Kidney (tissue), 22 donors: ENCODE measurements around the gene ITGAL. TPM values are rescaled to one million over a fixed set of nuclear protein-coding genes. Genes with fewer than 3 reads are reported as not detected.

Source experiments
- DNase-seq, 5 donors: peaks; one replicate each; pipeline ENCODE4 v3.0.0-alpha.2; 2013 to 2020
- FAIRE-seq: peaks from 2 replicates; lab custom pipeline; 2012; peaks lifted over from hg19 to GRCh38; lab: Jason Lieb, UNC
- H3K27ac ChIP-seq, 2 donors: one replicate each; pipeline ENCODE4 v1.7.0; 2013; ENCODE audit warnings: low read depth in 2 of 2, low read length in 2 of 2, inconsistent platforms in 1 of 2
- H3K27me3 ChIP-seq: one replicate; pipeline ENCODE4 v1.7.1; 2013; ENCODE audit warnings: low read length, inconsistent platforms; ENCODE audit not compliant: control insufficient read depth, insufficient read depth
- H3K36me3 ChIP-seq, 3 donors: one replicate each; pipeline versions ENCODE4 v1.7.0 to v1.7.1; 2013; ENCODE audit warnings: low read length in 3 of 3, control low read depth in 1 of 3, inconsistent platforms in 1 of 3; ENCODE audit not compliant: insufficient read depth in 3 of 3, control insufficient read depth in 2 of 3
- H3K4me1 ChIP-seq, 3 donors: one replicate each; pipeline versions ENCODE4 v1.7.0 to v1.7.1; 2013; ENCODE audit warnings: low read length in 3 of 3, inconsistent platforms in 1 of 3, low read depth in 1 of 3; ENCODE audit not compliant: control insufficient read depth in 2 of 3, insufficient read depth in 2 of 3
- H3K4me3 ChIP-seq, 3 donors: one replicate each; pipeline versions ENCODE4 v1.7.0 to v1.8.1; 2013; ENCODE audit warnings: low read length in 3 of 3, control low read depth in 1 of 3, inconsistent platforms in 1 of 3
- H3K9ac ChIP-seq, 3 donors: one replicate each; pipeline versions ENCODE4 v1.7.0 to v1.7.1; 2013; ENCODE audit warnings: low read length in 3 of 3, control low read depth in 1 of 3, inconsistent platforms in 1 of 3
- H3K9me3 ChIP-seq, 3 donors: one replicate each; pipeline versions ENCODE4 v1.7.0 to v1.7.1; 2013; ENCODE audit warnings: low read length in 3 of 3, control low read depth in 1 of 3, inconsistent platforms in 1 of 3; ENCODE audit not compliant: control insufficient read depth in 2 of 3, insufficient read depth in 1 of 3
- intact Hi-C: fragments of 100-400 bp; cut with DNase I; formaldehyde crosslinking; loops from one replicate; pipeline ENCODE4 v1.11.1; 2022
- long read RNA-seq, 10 donors: library from polyadenylated mRNA in 1 of 10; unstranded in 1 of 10; transcript quantifications; one replicate each; pipeline ENCODE4 v2.0.0 and lab custom pipeline, GENCODE V29; 2021 to 2026
- polyA plus RNA-seq: library from polyadenylated mRNA; stranded (reverse); fragments of 350-450 nt; fragmentation: Illumina TruSeq; extraction: RNeasy Lipid Tissue Mini Kit (QIAGEN cat#74804); gene quantifications from one replicate; pipeline ENCODE4 v1.2.3, GENCODE V29; 2014; ENCODE audit warnings: low read depth, low replicate concordance; ENCODE audit not compliant: insufficient read depth
- total RNA-seq: library from RNA; stranded (reverse); fragmentation: NEBNext Ultra II Directional; extraction: Animal tissue kit (Norgen Biotek cat#: 25700); gene quantifications from one replicate; pipeline ENCODE4 v1.2.1, GENCODE V29; 2021
- TF ChIP-seq, protein P1 (sequence below): IDR thresholded peaks from 3 replicates; pipeline ENCODE4 v1.5.1; 2012; ENCODE audit warnings: mild to moderate bottlenecking, moderate library complexity, borderline replicate concordance; ENCODE audit not compliant: insufficient read depth; ENCODE audit errors: extremely low read depth
- donor health status: control.
- donor health status: control.
- donor health status: control.
- donor health status: control.
- donor health status: control.
- donor health status: DM: yes; HTN: yes; CAD: no.
- donor health status: Normal renal cell carcinoma (clear cell type).

ITGAL gene
- total RNA-seq = 19.6 TPM
- 0.56 TPM for polyA plus RNA-seq
- long read RNA-seq, donor 1 = 0 reads
- long read RNA-seq, donor 2 = 0 reads
- long read RNA-seq, donor 3 = 0 reads
- long read RNA-seq, donor 4 = 0 reads
- long read RNA-seq, donor 5 = 0 reads
- long read RNA-seq, donor 6 = 0 reads
- long read RNA-seq, donor 7, full-length matches to known transcripts = 2 of 6 reads
- long read RNA-seq, donor 7, partial matches to known transcripts = 1 of 6 reads
- long read RNA-seq, donor 7, other reads (novel, unspliced or antisense) = 3 of 6 reads
- long read RNA-seq, donor 8 = 0 reads
- long read RNA-seq, donor 9 = 0 reads
- long read RNA-seq, donor 10 = 0 reads

DNA sequence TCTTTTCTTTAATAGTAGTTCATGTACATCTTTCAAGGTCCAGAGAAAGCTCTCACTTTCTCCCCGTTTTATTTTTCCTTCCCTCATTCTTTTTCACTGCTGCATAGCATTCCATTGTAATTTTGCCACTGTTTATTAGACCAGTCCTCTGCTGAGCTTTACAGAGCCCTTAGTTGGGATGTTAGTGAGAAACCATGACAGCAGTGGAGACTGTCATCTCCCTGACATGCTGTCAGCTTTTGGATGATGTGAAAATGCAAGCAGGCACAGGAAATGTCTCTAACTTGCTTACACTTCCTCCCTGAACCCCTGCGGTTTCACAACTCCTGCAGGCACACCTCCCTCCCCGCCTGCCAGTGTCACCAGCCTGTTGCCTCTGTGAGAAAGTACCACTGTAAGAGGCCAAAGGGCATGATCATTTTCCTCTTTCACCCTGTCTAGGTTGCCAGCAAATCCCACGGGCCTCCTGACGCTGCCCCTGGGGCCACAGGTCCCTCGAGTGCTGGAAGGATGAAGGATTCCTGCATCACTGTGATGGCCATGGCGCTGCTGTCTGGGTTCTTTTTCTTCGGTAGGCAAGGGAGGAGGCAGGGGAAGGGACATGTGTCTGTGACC, at the start of gene ITGAL:
Gene ITGAL (plus strand): TSS at position 415 of the 615 bp plus-strand sequence. CDS start 96 bp downstream, at position 511.
- DNase-seq = no peak
- Histone ChIP-seq H3K27me3 (no peaks in the 10 kb centered on the region), H3K9ac (no peak within 1 kb of the TSS)

DNA sequence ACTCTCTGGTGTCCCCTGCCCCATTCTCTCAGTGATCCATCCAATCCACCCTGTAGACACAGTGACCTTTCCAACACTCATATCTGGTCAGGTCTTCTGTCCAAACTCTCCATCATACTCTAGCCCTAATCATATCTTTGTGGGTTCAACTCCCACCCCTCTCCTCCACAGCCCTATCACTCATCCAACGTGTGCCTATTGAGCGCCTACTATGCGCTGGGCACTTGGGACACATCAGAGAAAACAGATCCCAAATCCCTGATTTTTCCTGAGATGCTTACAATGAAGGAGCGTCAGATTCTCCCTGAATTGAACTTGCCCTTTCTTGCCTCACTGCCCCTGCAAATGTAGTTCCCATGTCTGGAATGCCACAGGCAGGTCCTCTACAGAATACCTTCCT, 44.5 kb upstream of the ITGAL start:
- DNase-seq (no peak), FAIRE-seq (no peak)
- Histone ChIP-seq H3K9ac (no peak overlapping the region), H3K36me3 (peaks cover 0 to 7% (median 6%) of the 10 kb centered on the region in 3 donors), H3K4me1 (peaks cover 0 to 15% (median 12%) of the 10 kb centered on the region in 3 donors), H3K4me3 (no peak overlapping the region), H3K9me3 (no peaks in the 10 kb centered on the region), H3K27me3 (no peaks in the 10 kb centered on the region), H3K27ac (no peak overlapping the region)
- TF ChIP-seq, protein P1, sequence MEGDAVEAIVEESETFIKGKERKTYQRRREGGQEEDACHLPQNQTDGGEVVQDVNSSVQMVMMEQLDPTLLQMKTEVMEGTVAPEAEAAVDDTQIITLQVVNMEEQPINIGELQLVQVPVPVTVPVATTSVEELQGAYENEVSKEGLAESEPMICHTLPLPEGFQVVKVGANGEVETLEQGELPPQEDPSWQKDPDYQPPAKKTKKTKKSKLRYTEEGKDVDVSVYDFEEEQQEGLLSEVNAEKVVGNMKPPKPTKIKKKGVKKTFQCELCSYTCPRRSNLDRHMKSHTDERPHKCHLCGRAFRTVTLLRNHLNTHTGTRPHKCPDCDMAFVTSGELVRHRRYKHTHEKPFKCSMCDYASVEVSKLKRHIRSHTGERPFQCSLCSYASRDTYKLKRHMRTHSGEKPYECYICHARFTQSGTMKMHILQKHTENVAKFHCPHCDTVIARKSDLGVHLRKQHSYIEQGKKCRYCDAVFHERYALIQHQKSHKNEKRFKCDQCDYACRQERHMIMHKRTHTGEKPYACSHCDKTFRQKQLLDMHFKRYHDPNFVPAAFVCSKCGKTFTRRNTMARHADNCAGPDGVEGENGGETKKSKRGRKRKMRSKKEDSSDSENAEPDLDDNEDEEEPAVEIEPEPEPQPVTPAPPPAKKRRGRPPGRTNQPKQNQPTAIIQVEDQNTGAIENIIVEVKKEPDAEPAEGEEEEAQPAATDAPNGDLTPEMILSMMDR = no peak
- intact Hi-C loops = no loop called here

More for the DNA sequence above, at the start of gene ITGAL:
- no peaks in the 10 kb centered on the region for H3K4me1 ChIP-seq
- no peaks in the 10 kb centered on the region for H3K36me3 ChIP-seq
- no peaks in the 10 kb centered on the region for H3K9me3 ChIP-seq
- no peak within 1 kb of the TSS for H3K4me3 ChIP-seq
- intact Hi-C loops = no loop called here
- TF ChIP-seq, protein P1 = no peak
- no peak within 1 kb of the TSS for H3K27ac ChIP-seq
- no peak for FAIRE-seq

DNA sequence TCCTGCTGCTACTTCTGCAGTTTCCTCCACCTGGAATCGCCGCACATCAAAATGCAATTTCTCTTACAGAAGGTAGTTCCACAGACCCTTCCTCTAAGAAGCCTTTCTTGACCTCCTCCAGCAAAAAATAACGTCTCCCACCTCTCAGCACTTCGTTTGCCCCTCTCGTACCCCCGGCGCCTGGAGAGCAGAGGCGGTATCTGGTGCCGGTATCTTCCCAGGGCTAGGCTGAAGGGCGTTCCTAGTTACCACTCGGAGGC, 43.2 kb upstream of the ITGAL start:
- Histone ChIP-seq H3K27ac (peak overlapping the region in 1 of 2 donors; percentile 8), H3K9ac (peak overlapping the region; percentile 54 to 69 (median 64)), H3K4me3 (peak overlapping the region; percentile 56 to 74 (median 70)), H3K4me1 (peaks cover 0 to 15% (median 12%) of the 10 kb centered on the region in 3 donors), H3K27me3 (no peaks in the 10 kb centered on the region), H3K36me3 (peaks cover 0 to 3% (median 0%) of the 10 kb centered on the region in 3 donors), H3K9me3 (no peaks in the 10 kb centered on the region)
- TF ChIP-seq, protein P1 = no peak
- intact Hi-C loops = no loop called here
- FAIRE-seq (no peak), DNase-seq (no peak)
